Parathyroid adenoma (tissue), 2 donors: ENCODE measurements around the gene ACAD9.
A peak's percentile ranks its signal among the peaks of the same experiment; 100 is the strongest.

Experiments used
- H2AFZ ChIP-seq: fragments of 300-600 bp; sonication (generic); one replicate; pipeline ENCODE4 v1.7.0; 2017; ENCODE audit warnings: antibody characterized with exemption, mild to moderate bottlenecking
- H3K27ac ChIP-seq: fragments of 300-600 bp; sonication (generic); one replicate; pipeline ENCODE4 v1.7.0; 2017
- H3K27me3 ChIP-seq: fragments of 300-600 bp; sonication (generic); one replicate; pipeline ENCODE4 v1.7.0; 2017; ENCODE audit warnings: low read length; ENCODE audit not compliant: control insufficient read depth, insufficient read depth
- H3K36me3 ChIP-seq: fragments of 300-600 bp; sonication (generic); one replicate; pipeline ENCODE4 v1.7.0; 2017; ENCODE audit warnings: low read length; ENCODE audit not compliant: control insufficient read depth, insufficient read depth
- H3K4me1 ChIP-seq: fragments of 300-600 bp; sonication (generic); one replicate; pipeline ENCODE4 v1.7.0; 2017; ENCODE audit warnings: control low read depth
- H3K4me2 ChIP-seq: fragments of 300-600 bp; sonication (generic); one replicate; pipeline ENCODE4 v1.7.0; 2017; ENCODE audit warnings: low read length
- H3K4me3 ChIP-seq: fragments of 300-600 bp; sonication (generic); one replicate; pipeline ENCODE4 v1.7.0; 2017; ENCODE audit warnings: low read depth, low read length
- H3K79me2 ChIP-seq: fragments of 300-600 bp; sonication (generic); one replicate; pipeline ENCODE4 v1.7.0; 2017; ENCODE audit warnings: control low read depth
- H3K9ac ChIP-seq: fragments of 300-600 bp; sonication (generic); one replicate; pipeline ENCODE4 v1.7.0; 2017; ENCODE audit warnings: mild to moderate bottlenecking
- H3K9me3 ChIP-seq: fragments of 300-600 bp; sonication (generic); one replicate; pipeline ENCODE4 v1.7.0; 2017; ENCODE audit warnings: low read length; ENCODE audit not compliant: control insufficient read depth
- TF ChIP-seq, protein P1 (sequence below): fragments of 300-600 bp; sonication (generic); IDR thresholded peaks from one replicate; pipeline ENCODE4 v1.7.0; 2017; ENCODE audit warnings: antibody characterized with exemption, mild to moderate bottlenecking
- donor health status: primary hyperparathyroidism.

The ACAD9 gene

GRCh38 chr3:128846486-128846891 lies 32.9 kb upstream of the ACAD9 start:
- H3K4me3 ChIP-seq, result no peak overlapping the region

DNA sequence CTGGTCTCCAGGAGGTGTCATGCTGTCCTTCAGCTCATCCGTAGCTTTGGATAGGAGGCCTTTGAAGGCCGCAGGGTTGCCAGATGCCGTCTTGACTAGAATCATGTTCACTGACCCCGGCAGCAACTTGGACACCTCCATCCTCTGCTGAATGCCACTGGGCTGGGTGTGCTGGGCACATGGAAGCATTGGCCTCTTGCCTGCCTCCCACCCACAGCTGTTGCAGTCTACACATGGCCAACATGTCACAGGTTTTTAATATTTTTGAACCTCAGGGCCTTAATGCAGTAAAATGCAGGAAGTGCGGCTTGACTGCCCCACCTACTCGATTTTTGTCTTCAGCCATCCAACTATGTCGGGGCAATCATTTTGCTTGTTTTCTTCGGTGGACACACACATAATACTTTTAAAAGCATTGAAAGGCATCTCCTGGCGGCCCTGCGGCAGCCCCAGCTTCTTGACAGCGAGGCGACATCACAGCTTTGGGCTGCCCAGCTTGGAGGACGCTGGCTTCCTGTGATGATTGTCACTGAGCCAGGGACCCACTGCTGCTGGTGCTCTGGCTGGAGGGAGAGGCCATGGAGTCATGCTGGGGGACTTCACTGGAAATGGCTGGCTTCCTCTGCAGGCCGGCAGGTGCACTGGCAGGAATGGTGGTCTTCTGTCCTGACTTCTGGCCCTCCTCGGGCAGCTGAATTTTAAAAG lies 31.6 kb upstream of the ACAD9 start:
- no peaks in the 10 kb centered on the region for H3K36me3 ChIP-seq
- TF ChIP-seq, protein P1, sequence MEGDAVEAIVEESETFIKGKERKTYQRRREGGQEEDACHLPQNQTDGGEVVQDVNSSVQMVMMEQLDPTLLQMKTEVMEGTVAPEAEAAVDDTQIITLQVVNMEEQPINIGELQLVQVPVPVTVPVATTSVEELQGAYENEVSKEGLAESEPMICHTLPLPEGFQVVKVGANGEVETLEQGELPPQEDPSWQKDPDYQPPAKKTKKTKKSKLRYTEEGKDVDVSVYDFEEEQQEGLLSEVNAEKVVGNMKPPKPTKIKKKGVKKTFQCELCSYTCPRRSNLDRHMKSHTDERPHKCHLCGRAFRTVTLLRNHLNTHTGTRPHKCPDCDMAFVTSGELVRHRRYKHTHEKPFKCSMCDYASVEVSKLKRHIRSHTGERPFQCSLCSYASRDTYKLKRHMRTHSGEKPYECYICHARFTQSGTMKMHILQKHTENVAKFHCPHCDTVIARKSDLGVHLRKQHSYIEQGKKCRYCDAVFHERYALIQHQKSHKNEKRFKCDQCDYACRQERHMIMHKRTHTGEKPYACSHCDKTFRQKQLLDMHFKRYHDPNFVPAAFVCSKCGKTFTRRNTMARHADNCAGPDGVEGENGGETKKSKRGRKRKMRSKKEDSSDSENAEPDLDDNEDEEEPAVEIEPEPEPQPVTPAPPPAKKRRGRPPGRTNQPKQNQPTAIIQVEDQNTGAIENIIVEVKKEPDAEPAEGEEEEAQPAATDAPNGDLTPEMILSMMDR, result no peak
- H3K27me3 ChIP-seq, result no peaks in the 10 kb centered on the region
- peaks cover 4% of the 10 kb centered on the region for H3K4me1 ChIP-seq
- no peak overlapping the region for H3K27ac ChIP-seq
- no peak overlapping the region for H3K4me3 ChIP-seq
- H3K9ac ChIP-seq, result no peak overlapping the region
- H3K4me2 ChIP-seq, result no peak overlapping the region
- no peaks in the 10 kb centered on the region for H3K9me3 ChIP-seq
- H3K79me2 ChIP-seq, result no peaks in the 10 kb centered on the region
- H2AFZ ChIP-seq, result no peak overlapping the region

More at GRCh38 chr3:128846486-128846891, 32.9 kb upstream of the ACAD9 start:
- Histone ChIP-seq H3K9ac (no peak overlapping the region), H2AFZ (peak overlapping the region; percentile 98), H3K4me1 (peaks cover 4% of the 10 kb centered on the region), H3K4me2 (no peak overlapping the region), H3K36me3 (no peaks in the 10 kb centered on the region), H3K79me2 (no peaks in the 10 kb centered on the region), H3K9me3 (no peaks in the 10 kb centered on the region), H3K27me3 (no peaks in the 10 kb centered on the region), H3K27ac (peak overlapping the region; percentile 22)
- TF ChIP-seq, protein P1, result no peak

- no peak overlapping the region for H3K4me3 ChIP-seq
- no peaks in the 10 kb centered on the region for H3K36me3 ChIP-seq
- no peak overlapping the region for H3K9ac ChIP-seq
- H3K27me3 ChIP-seq, result no peaks in the 10 kb centered on the region
- TF ChIP-seq, protein P1, result no peak
- peaks cover 4% of the 10 kb centered on the region for H3K4me1 ChIP-seq
- no peaks in the 10 kb centered on the region for H3K79me2 ChIP-seq
- H3K4me2 ChIP-seq, result no peak overlapping the region
- no peaks in the 10 kb centered on the region for H3K9me3 ChIP-seq
- no peak overlapping the region for H2AFZ ChIP-seq
- H3K27ac ChIP-seq, result no peak overlapping the region
Measured at GRCh38 chr3:128848936-128849335, 30.5 kb upstream of the ACAD9 start.

- no peaks in the 10 kb centered on the region for H3K79me2 ChIP-seq
- no peak overlapping the region for H3K9ac ChIP-seq
- no peak overlapping the region for H2AFZ ChIP-seq
- no peak overlapping the region for H3K27ac ChIP-seq
- H3K27me3 ChIP-seq, result no peaks in the 10 kb centered on the region
- peaks cover 4% of the 10 kb centered on the region for H3K4me1 ChIP-seq
- H3K4me2 ChIP-seq, result no peak overlapping the region
- no peaks in the 10 kb centered on the region for H3K36me3 ChIP-seq
- no peaks in the 10 kb centered on the region for H3K9me3 ChIP-seq
- H3K4me3 ChIP-seq, result no peak overlapping the region
- TF ChIP-seq, protein P1, result no peak
Measured at GRCh38 chr3:128849911-128850455, 29.4 kb upstream of the ACAD9 start.

- Histone ChIP-seq H3K27ac (no peak overlapping the region), H3K27me3 (no peaks in the 10 kb centered on the region), H3K4me1 (peaks cover 4% of the 10 kb centered on the region), H2AFZ (no peak overlapping the region), H3K9ac (no peak overlapping the region), H3K4me3 (no peak overlapping the region), H3K4me2 (no peak overlapping the region), H3K79me2 (no peaks in the 10 kb centered on the region), H3K36me3 (no peaks in the 10 kb centered on the region), H3K9me3 (no peaks in the 10 kb centered on the region)
- TF ChIP-seq, protein P1, result no peak
Measured at GRCh38 chr3:128850544-128850943, 28.9 kb upstream of the ACAD9 start.
